Central memory CD8-positive, alpha-beta T cell (primary cell): ENCODE measurements around the gene SMIM5.

Source experiments
- ATAC-seq: fragments of 150-1000 bp; cut with Tn5 transposase; replicated peaks from 2 replicates; pipeline ENCODE4 v1.10.0; 2022; ENCODE audit warnings: mild to moderate bottlenecking, moderate FRiP score, moderate number of reproducible peaks; ENCODE audit not compliant: poor library complexity, severe bottlenecking; ENCODE audit errors: extremely low read depth
- DNase-seq, 2 donors: peaks; one replicate each; pipeline ENCODE4 v3.0.0; 2021; ENCODE audit warnings: low spot score in 2 of 2
- H3K27ac Mint-ChIP-seq: one replicate; pipeline ENCODE4 v1.8.0; 2022; ENCODE audit warnings: low read depth, mild to moderate bottlenecking, moderate library complexity, mixed read lengths
- H3K27me3 Mint-ChIP-seq: one replicate; pipeline ENCODE4 v1.8.0; 2022; ENCODE audit warnings: mixed read lengths
- H3K36me3 Mint-ChIP-seq: one replicate; pipeline ENCODE4 v1.8.0; 2022; ENCODE audit warnings: mild to moderate bottlenecking, moderate library complexity, mixed read lengths; ENCODE audit not compliant: insufficient read depth
- H3K4me1 Mint-ChIP-seq: one replicate; pipeline ENCODE4 v1.8.0; 2022; ENCODE audit warnings: mixed read lengths
- H3K4me3 Mint-ChIP-seq: one replicate; pipeline ENCODE4 v1.8.0; 2022; ENCODE audit warnings: mild to moderate bottlenecking, moderate library complexity, mixed read lengths
- H3K9me3 Mint-ChIP-seq: one replicate; pipeline ENCODE4 v1.8.0; 2022; ENCODE audit warnings: mixed read lengths

SMIM5 gene

GRCh38 chr17:75654176-75654575 is 20.9 kb downstream of the SMIM5 start:
- Mint-ChIP-seq H3K27me3 (no peaks in the 10 kb centered on the region), H3K36me3 (peaks cover 12% of the 10 kb centered on the region), H3K4me3 (no peak overlapping the region), H3K4me1 (peaks cover 5% of the 10 kb centered on the region), H3K27ac (no peak overlapping the region), H3K9me3 (no peaks in the 10 kb centered on the region)
- DNase-seq: no peak
- no peak for ATAC-seq

- no peak for ATAC-seq
- DNase-seq: no peak
- Mint-ChIP-seq H3K36me3 (peaks cover 10% of the 10 kb centered on the region), H3K4me1 (no peaks in the 10 kb centered on the region), H3K27ac (no peak overlapping the region), H3K4me3 (no peak overlapping the region), H3K27me3 (no peaks in the 10 kb centered on the region), H3K9me3 (no peaks in the 10 kb centered on the region)
Observed at GRCh38 chr17:75658237-75658636, 25.0 kb downstream of the SMIM5 start.

DNA sequence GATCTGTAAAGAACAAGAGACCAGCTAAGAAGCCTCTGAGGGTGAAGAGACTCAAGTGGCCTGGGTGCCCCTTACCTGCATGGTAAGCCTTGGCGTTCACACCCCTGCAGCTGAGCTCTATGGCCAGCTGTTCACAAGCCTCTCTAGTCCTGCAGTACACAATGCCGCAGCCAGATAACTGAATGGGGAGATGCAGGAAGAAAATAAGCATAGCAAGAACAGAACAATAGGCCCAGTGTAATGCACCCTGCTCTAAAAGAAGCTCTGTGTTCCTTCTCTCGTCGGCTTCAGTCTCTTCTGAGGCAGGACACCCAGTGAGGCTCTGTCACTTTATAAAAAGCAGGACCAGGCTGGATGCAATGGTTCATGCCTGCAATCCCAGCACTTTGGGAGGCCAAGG is 28.3 kb downstream of the SMIM5 start:
- DNase-seq: no peak
- H3K27me3 Mint-ChIP-seq: no peaks in the 10 kb centered on the region
- peaks cover 6% of the 10 kb centered on the region for H3K4me1 Mint-ChIP-seq
- H3K9me3 Mint-ChIP-seq: no peaks in the 10 kb centered on the region
- no peak overlapping the region for H3K4me3 Mint-ChIP-seq
- ATAC-seq: no peak
- peaks cover 11% of the 10 kb centered on the region for H3K36me3 Mint-ChIP-seq
- no peak overlapping the region for H3K27ac Mint-ChIP-seq

- ATAC-seq (no peak), DNase-seq (no peak)
- no peaks in the 10 kb centered on the region for H3K9me3 Mint-ChIP-seq
- peaks cover 6% of the 10 kb centered on the region for H3K4me1 Mint-ChIP-seq
- no peak overlapping the region for H3K4me3 Mint-ChIP-seq
- H3K36me3 Mint-ChIP-seq: peaks cover 11% of the 10 kb centered on the region
- H3K27ac Mint-ChIP-seq: no peak overlapping the region
- no peaks in the 10 kb centered on the region for H3K27me3 Mint-ChIP-seq
Observed at GRCh38 chr17:75662511-75662910, 29.3 kb downstream of the SMIM5 start.

DNA sequence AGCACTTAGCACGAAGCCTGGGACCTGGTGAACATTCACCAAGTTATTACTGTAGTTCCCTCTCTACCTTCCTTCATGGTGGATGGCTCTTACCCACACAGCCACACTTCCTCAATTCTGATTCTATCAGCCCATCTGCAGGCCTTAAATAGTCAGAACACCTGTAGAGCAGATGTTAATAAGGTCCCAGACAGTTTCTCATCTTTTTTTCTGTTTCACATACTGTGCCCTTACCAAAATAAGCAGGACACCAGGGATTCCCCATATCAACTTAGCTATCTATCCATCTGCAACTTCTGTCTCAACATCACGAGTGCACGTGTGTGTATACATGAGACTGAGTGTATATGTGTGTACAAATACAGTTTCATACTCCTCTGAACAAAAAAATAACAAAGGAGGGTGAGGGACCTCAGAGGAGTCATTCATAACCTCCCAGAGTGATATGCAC is 30.9 kb downstream of the SMIM5 start:
- H3K27me3 Mint-ChIP-seq: no peaks in the 10 kb centered on the region
- DNase-seq (no peak), ATAC-seq (no peak)
- H3K4me3 Mint-ChIP-seq: no peak overlapping the region
- H3K36me3 Mint-ChIP-seq: peaks cover 17% of the 10 kb centered on the region
- H3K9me3 Mint-ChIP-seq: no peaks in the 10 kb centered on the region
- peaks cover 12% of the 10 kb centered on the region for H3K4me1 Mint-ChIP-seq
- no peak overlapping the region for H3K27ac Mint-ChIP-seq

- Mint-ChIP-seq H3K9me3 (no peaks in the 10 kb centered on the region), H3K27me3 (no peaks in the 10 kb centered on the region), H3K4me3 (no peak overlapping the region), H3K36me3 (peaks cover 25% of the 10 kb centered on the region), H3K4me1 (peaks cover 20% of the 10 kb centered on the region), H3K27ac (peak overlapping the region; percentile 72)
- ATAC-seq: no peak
- no peak for DNase-seq
Observed at GRCh38 chr17:75665981-75666380, 32.7 kb downstream of the SMIM5 start.

- DNase-seq: peak; percentile 84 to 98
- H3K4me1 Mint-ChIP-seq: peaks cover 26% of the 10 kb centered on the region
- peak; percentile 100 for ATAC-seq
- H3K4me3 Mint-ChIP-seq: no peak within 1 kb of the TSS
- no peaks in the 10 kb centered on the region for H3K9me3 Mint-ChIP-seq
- peak within 1 kb of the TSS; percentile 72 for H3K27ac Mint-ChIP-seq
- H3K27me3 Mint-ChIP-seq: no peaks in the 10 kb centered on the region
- peaks cover 35% of the 10 kb centered on the region for H3K36me3 Mint-ChIP-seq
Observed at GRCh38 chr17:75666959-75667790, 33.9 kb downstream of the SMIM5 start, which contains the start of the genes RECQL5 and SAP30BP. Gene RECQL5, minus strand, starts transcription at chr17:75667154. Its CDS starts 597 bp downstream, at chr17:75666557. Gene SAP30BP, plus strand, starts transcription at chr17:75667338. Its CDS starts 35 bp downstream, at chr17:75667373.

- DNase-seq: no peak
- ATAC-seq: no peak
- Mint-ChIP-seq H3K36me3 (peaks cover 41% of the 10 kb centered on the region), H3K4me3 (no peak overlapping the region), H3K27ac (no peak overlapping the region), H3K4me1 (peaks cover 26% of the 10 kb centered on the region), H3K9me3 (no peaks in the 10 kb centered on the region), H3K27me3 (no peaks in the 10 kb centered on the region)
Observed at GRCh38 chr17:75667825-75668224, 34.6 kb downstream of the SMIM5 start.

GRCh38 chr17:75668489-75668888 is 35.3 kb downstream of the SMIM5 start:
- Mint-ChIP-seq H3K27ac (no peak overlapping the region), H3K9me3 (no peaks in the 10 kb centered on the region), H3K36me3 (peaks cover 47% of the 10 kb centered on the region), H3K27me3 (no peaks in the 10 kb centered on the region), H3K4me3 (no peak overlapping the region), H3K4me1 (peaks cover 26% of the 10 kb centered on the region)
- ATAC-seq (no peak), DNase-seq (no peak)

DNA sequence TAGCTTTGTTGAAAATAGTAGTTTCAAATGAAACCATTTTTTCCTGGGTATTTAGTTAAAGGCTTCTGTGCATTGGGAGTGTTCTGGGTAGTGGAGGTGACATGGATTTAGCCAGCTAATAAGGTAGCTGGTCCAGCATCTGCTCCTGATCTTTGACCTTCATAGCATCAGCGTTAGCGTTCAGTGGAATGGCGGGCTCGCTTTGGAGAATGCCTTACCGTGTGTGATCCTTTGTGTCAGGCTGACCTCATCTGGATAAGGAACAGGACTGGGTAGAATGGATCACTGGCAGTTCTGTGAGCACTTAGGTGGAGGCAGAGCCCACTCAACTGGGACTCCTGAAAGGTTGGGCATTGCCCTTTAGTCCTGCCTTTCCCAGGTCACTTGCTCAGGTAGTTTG is 37.6 kb downstream of the SMIM5 start:
- H3K27ac Mint-ChIP-seq: no peak overlapping the region
- DNase-seq: no peak

DNA sequence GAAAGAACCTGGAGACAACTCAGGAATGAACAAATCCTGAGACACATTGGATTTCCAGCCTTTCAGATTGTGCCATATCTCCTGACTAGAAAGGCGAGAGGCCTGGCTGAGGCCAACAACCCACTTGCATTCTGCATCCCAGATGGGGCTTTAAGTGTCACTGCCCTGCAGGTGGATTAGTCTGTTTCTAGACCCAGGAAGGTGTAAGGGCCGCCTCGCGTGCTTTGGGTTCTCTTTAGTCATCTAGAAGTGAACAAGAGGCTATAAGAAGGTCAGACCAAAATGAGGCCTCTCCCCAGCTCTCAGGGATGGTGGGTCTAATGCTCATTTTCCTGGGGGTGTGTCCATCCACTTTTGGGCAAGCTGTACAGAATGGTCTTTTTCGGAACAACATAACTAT is 38.8 kb downstream of the SMIM5 start:
- DNase-seq: no peak
- ATAC-seq: no peak
- Mint-ChIP-seq H3K27ac (no peak overlapping the region), H3K4me1 (peaks cover 25% of the 10 kb centered on the region), H3K4me3 (no peak overlapping the region), H3K36me3 (peaks cover 57% of the 10 kb centered on the region), H3K27me3 (no peaks in the 10 kb centered on the region), H3K9me3 (no peaks in the 10 kb centered on the region)

More for the DNA sequence above, 37.6 kb downstream of the SMIM5 start:
- no peak for ATAC-seq
- Mint-ChIP-seq H3K4me1 (peaks cover 29% of the 10 kb centered on the region), H3K4me3 (no peak overlapping the region), H3K36me3 (peaks cover 54% of the 10 kb centered on the region), H3K9me3 (no peaks in the 10 kb centered on the region), H3K27me3 (no peaks in the 10 kb centered on the region)

DNA sequence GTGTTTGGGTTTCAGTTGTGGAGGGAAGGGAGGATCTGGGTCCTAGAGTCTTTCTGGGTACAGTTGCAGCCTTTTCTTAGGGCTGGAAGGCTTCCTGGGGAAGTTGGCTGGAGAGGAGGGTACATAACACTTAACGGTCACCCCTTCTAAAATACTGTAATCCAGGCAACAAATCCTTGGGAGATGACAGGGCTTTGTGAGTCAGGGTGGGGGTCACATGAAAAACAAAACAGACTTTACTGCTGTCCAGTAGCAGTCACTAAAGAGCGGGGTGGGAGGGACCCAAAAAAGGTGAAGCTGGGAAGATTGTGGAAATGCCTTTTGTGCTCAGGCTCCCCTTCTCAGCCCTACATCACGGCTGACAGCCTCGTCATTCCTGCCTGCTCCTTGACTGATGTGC is 40.3 kb downstream of the SMIM5 start:
- no peaks in the 10 kb centered on the region for H3K27me3 Mint-ChIP-seq
- H3K4me3 Mint-ChIP-seq: no peak overlapping the region
- DNase-seq (no peak), ATAC-seq (no peak)
- H3K36me3 Mint-ChIP-seq: peaks cover 58% of the 10 kb centered on the region
- peaks cover 21% of the 10 kb centered on the region for H3K4me1 Mint-ChIP-seq
- H3K9me3 Mint-ChIP-seq: no peaks in the 10 kb centered on the region
- H3K27ac Mint-ChIP-seq: no peak overlapping the region

DNA sequence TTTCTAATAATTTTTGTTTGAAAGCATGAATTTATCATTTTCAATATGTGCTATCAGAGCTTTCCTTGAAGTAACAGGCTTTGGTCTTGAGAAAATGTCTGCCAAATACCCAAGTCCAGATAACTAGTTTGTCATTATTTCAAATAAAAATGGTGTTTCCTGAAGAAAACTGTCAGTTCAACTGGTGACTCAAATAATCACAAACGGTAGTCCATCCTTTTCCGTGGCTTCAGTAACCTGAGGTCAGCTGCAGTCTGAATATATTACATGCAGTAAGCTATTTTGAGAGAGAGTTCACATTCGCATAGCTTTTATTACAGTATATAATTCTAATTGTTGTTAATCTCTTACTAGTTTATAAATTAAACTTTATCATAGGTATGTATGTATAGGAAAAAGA is 43.2 kb downstream of the SMIM5 start:
- Mint-ChIP-seq H3K36me3 (peaks cover 55% of the 10 kb centered on the region), H3K4me3 (no peak overlapping the region), H3K27ac (no peak overlapping the region), H3K27me3 (no peaks in the 10 kb centered on the region), H3K9me3 (no peaks in the 10 kb centered on the region), H3K4me1 (peaks cover 7% of the 10 kb centered on the region)
- DNase-seq (no peak), ATAC-seq (no peak)
